ENCODE data around the gene AOAH. TPM values are rescaled to one million over a fixed set of nuclear protein-coding genes. Genes with fewer than 3 reads are reported as not detected.

The AOAH gene
- total and polyA plus RNA-seq, 7 donors = 3.8 to 61.3 (median 16.2) TPM

DNA sequence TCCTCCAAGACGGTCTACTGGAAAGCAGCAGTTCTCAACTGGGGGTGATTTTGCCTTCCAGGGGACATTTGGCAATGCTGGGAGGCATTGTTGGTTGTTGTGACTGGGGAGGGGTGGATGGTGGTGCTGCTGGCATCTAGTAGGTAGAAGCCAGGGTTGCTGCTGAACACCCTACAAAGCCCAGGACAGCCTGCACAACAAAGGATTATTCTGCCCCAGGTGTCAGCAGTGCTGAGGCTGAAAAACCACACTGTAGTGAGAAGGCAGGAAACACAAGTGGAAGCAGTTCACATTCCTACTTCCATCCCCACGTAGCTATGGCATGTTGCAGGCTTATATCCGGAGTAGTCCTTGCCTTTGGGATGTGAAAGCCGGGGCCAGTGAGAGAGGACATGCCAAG lies 86.9 kb downstream of the AOAH start:
- no peaks in the 10 kb centered on the region for H3K4me1 ChIP-seq
- no peak overlapping the region for H3K27ac ChIP-seq
- no peak overlapping the region for H3K4me3 ChIP-seq
- TF ChIP-seq POLR2AphosphoS5 (IDR thresholded peaks at IDR 0.05) = no peak
- no peak for TF ChIP-seq EP300 (IDR thresholded peaks at IDR 0.05)
- no peak for TF ChIP-seq POLR2A (IDR thresholded peaks at IDR 0.05)
- H3K9me3 ChIP-seq = no peaks in the 10 kb centered on the region
- intact Hi-C loops (cut with DNase I) = no loop called here
- H3K36me3 ChIP-seq = no peaks in the 10 kb centered on the region
- WGBS, 2 donors = 69 to 91% methylated on average over 4 of the region's 4 CpGs
- DNase-seq = no peak
- no peaks in the 10 kb centered on the region for H3K27me3 ChIP-seq

DNA sequence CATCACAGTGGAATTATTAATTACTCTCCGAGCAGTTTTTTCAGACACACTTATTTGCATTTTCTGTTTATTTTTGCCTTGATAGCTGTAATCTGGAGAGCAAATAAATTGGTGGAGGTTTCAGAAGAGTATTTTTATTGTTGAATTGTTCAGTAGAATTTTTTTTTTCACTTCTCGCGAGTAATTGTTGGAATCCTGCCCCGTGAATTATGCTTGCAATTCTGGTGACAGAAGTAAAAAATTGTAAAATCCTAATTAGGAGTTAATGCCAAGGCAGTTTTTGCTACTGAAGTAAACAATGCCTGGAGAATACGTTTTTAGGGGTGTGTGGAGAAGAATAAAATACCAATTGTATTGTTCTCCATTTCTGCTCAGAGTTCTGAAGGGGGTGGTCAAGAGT lies 88.2 kb downstream of the AOAH start:
- H3K4me1 ChIP-seq = no peaks in the 10 kb centered on the region
- 47 to 70% methylated on average over 5 of the region's 5 CpGs for WGBS, 2 donors
- intact Hi-C loops (cut with DNase I) = no loop called here
- no peak overlapping the region for H3K27ac ChIP-seq
- no peaks in the 10 kb centered on the region for H3K9me3 ChIP-seq
- no peaks in the 10 kb centered on the region for H3K27me3 ChIP-seq
- no peak overlapping the region for H3K4me3 ChIP-seq
- no peaks in the 10 kb centered on the region for H3K36me3 ChIP-seq
- no peak for DNase-seq
- TF ChIP-seq EP300 (IDR thresholded peaks at IDR 0.05) = no peak

DNA sequence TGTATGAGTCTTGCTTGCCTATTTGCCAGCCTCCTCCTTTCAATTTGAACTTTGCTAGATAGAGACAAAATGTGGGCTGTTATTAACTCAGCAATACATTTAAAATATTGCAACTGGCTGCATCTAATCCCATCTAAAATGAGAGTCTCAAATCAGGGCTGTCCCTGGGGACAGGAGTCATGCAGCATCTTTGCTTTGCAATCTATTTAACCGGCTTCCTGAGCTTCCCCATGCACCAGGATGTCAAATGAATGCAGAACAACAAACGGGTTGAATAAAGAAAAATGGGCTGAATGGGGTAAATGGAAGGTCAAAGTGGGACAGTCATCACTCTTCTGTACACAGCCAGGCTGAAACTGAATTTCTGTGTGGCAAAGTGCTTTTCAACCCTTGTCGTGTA lies 89.2 kb downstream of the AOAH start:
- TF ChIP-seq POLR2A (IDR thresholded peaks at IDR 0.05) = no peak
- TF ChIP-seq EP300 (IDR thresholded peaks at IDR 0.05) = no peak
- TF ChIP-seq, protein P1, sequence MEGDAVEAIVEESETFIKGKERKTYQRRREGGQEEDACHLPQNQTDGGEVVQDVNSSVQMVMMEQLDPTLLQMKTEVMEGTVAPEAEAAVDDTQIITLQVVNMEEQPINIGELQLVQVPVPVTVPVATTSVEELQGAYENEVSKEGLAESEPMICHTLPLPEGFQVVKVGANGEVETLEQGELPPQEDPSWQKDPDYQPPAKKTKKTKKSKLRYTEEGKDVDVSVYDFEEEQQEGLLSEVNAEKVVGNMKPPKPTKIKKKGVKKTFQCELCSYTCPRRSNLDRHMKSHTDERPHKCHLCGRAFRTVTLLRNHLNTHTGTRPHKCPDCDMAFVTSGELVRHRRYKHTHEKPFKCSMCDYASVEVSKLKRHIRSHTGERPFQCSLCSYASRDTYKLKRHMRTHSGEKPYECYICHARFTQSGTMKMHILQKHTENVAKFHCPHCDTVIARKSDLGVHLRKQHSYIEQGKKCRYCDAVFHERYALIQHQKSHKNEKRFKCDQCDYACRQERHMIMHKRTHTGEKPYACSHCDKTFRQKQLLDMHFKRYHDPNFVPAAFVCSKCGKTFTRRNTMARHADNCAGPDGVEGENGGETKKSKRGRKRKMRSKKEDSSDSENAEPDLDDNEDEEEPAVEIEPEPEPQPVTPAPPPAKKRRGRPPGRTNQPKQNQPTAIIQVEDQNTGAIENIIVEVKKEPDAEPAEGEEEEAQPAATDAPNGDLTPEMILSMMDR (IDR thresholded peaks at IDR 0.05) = no peak
- no peak for TF ChIP-seq POLR2AphosphoS5 (IDR thresholded peaks at IDR 0.05)
- intact Hi-C loops (cut with DNase I) = no loop called here
- 40 to 65% methylated on average over 3 of the region's 3 CpGs for WGBS, 2 donors

DNA sequence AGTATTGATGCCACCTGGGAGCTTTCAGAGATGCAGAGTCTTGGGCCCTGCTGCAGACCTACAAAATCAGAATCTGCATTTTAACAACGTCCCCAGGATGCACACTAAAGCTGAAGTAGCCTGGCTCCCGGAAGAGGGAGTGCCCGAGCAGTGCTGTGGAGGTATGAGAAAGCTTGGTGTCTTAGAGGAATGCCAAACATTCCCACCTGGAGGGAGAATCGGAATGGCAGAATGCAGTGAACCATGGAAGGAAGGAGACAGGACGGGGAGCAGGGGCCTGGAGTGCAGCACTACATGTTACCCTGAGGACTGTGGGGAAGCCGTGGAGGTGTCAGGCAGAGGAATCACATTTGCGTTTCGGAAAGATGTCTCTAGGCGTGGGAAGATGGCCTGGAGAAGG lies 90.9 kb downstream of the AOAH start:
- H3K4me3 ChIP-seq = no peak overlapping the region
- no peaks in the 10 kb centered on the region for H3K4me1 ChIP-seq
- no peaks in the 10 kb centered on the region for H3K36me3 ChIP-seq
- TF ChIP-seq, protein P1 (IDR thresholded peaks at IDR 0.05) = no peak
- TF ChIP-seq POLR2A (IDR thresholded peaks at IDR 0.05) = no peak
- no peak for TF ChIP-seq POLR2AphosphoS5 (IDR thresholded peaks at IDR 0.05)
- no peak for TF ChIP-seq EP300 (IDR thresholded peaks at IDR 0.05)
- no peaks in the 10 kb centered on the region for H3K27me3 ChIP-seq
- no peak overlapping the region for H3K27ac ChIP-seq
- H3K9me3 ChIP-seq = no peaks in the 10 kb centered on the region
- intact Hi-C loops (cut with DNase I) = no loop called here
- 94% methylated on average over 9 of the region's 9 CpGs for WGBS, 2 donors
- DNase-seq = no peak

More for the DNA sequence above, 89.2 kb downstream of the AOAH start:
- Histone ChIP-seq H3K27me3 (no peaks in the 10 kb centered on the region), H3K36me3 (no peaks in the 10 kb centered on the region), H3K27ac (no peak overlapping the region), H3K4me1 (no peaks in the 10 kb centered on the region), H3K4me3 (no peak overlapping the region), H3K9me3 (no peaks in the 10 kb centered on the region)
- no peak for DNase-seq

DNA sequence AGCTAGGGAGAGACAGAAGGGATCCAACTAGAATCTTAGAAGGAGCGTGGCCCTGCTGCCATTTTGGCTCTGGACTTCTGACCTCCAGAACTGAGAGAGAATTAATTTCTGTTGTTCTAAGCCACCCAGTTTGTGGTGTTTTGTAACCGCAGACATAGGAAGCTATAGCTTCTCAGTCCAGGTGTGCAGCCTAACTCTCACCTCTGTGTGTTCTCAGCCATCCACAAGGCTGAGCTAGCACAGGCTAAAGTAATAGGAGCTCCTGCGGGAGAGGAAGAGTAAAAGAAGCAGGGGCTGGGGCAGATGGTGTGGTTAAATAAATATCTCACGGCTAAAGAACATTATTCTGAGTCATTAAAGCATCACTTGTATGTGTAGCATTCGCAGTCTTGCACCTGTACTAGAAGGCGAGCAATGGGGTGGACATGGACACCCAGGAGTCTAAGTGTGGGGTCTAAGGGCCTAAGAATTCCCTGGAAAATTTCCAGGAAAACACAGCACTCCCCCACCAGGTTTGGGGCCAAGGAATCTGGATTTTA lies 94.1 kb downstream of the AOAH start:
- H3K4me3 ChIP-seq = no peak overlapping the region
- H3K4me1 ChIP-seq = no peaks in the 10 kb centered on the region
- H3K9me3 ChIP-seq = no peaks in the 10 kb centered on the region
- no peak for DNase-seq
- intact Hi-C loops (cut with DNase I) = no loop called here
- TF ChIP-seq EP300 (IDR thresholded peaks at IDR 0.05) = no peak
- TF ChIP-seq POLR2AphosphoS5 (IDR thresholded peaks at IDR 0.05) = no peak
- TF ChIP-seq, protein P1 (IDR thresholded peaks at IDR 0.05) = no peak
- TF ChIP-seq POLR2A (IDR thresholded peaks at IDR 0.05) = no peak
- H3K27me3 ChIP-seq = no peaks in the 10 kb centered on the region
- H3K36me3 ChIP-seq = no peaks in the 10 kb centered on the region
- no peak overlapping the region for H3K27ac ChIP-seq
- WGBS, 2 donors = 78 to 85% methylated on average over 6 of the region's 6 CpGs

GRCh38 chr7:36629351-36629750 lies 94.9 kb downstream of the AOAH start:
- Histone ChIP-seq H3K27me3 (no peaks in the 10 kb centered on the region), H3K9me3 (no peaks in the 10 kb centered on the region), H3K27ac (no peak overlapping the region), H3K4me1 (no peaks in the 10 kb centered on the region), H3K4me3 (no peak overlapping the region), H3K36me3 (no peaks in the 10 kb centered on the region)
- WGBS, 2 donors = 87 to 90% methylated on average over 1 of the region's 1 CpG
- no peak for TF ChIP-seq POLR2A (IDR thresholded peaks at IDR 0.05)
- no peak for TF ChIP-seq POLR2AphosphoS5 (IDR thresholded peaks at IDR 0.05)
- TF ChIP-seq, protein P1 (IDR thresholded peaks at IDR 0.05) = no peak
- no peak for TF ChIP-seq EP300 (IDR thresholded peaks at IDR 0.05)
- no peak for DNase-seq
- intact Hi-C loops (cut with DNase I) = loop anchor here (2.0 kb wide), 1 partner anchor 41 kb away; no protein-coding TSS in a partner anchor

Data from sigmoid colon (tissue), 7 donors.